ENCODE data around the gene STX3. TPM values are rescaled to one million over a fixed set of nuclear protein-coding genes. Genes with fewer than 3 reads are reported as not detected.

The STX3 gene
- 25.4 and 40.5 TPM in 2 replicates for total RNA-seq (2014; rRNA removed; shearing (Covaris generic))

- peak; percentile 79 for DNase-seq (ENCODE audit: low spot score)
These were observed at the start of gene STX3 for GRCh38 chr11:59754859-59755700. Gene STX3 (plus strand): TSS chr11:59755376. CDS start chr11:59755606, 230 bp downstream.

GRCh38 chr11:59706518-59707285 is 48.5 kb upstream of the STX3 start:
- DNase-seq (ENCODE audit: low spot score) = peak; percentile 87

- no peak for DNase-seq (ENCODE audit: low spot score)
These were observed 47.8 kb upstream of the STX3 start for GRCh38 chr11:59707371-59707770.

GRCh38 chr11:59708537-59708936 is 46.6 kb upstream of the STX3 start:
- no peak for DNase-seq (ENCODE audit: low spot score)

- DNase-seq (ENCODE audit: low spot score) = no peak
These were observed 44.9 kb upstream of the STX3 start for GRCh38 chr11:59710136-59710847.

- DNase-seq (ENCODE audit: low spot score) = no peak
These were observed 41.4 kb upstream of the STX3 start, which contains the start of gene OR10V1 for GRCh38 chr11:59713745-59714144. Gene OR10V1 (minus strand): TSS chr11:59713845. CDS start chr11:59713845, 0 bp downstream.

GRCh38 chr11:59716051-59716450 is 39.1 kb upstream of the STX3 start:
- DNase-seq (ENCODE audit: low spot score) = no peak

GRCh38 chr11:59719556-59719955 is 35.6 kb upstream of the STX3 start:
- no peak for DNase-seq (ENCODE audit: low spot score)

- no peak for DNase-seq (ENCODE audit: low spot score)
These were observed 31.1 kb upstream of the STX3 start for GRCh38 chr11:59724066-59724465.

GRCh38 chr11:59727426-59727825 is 27.8 kb upstream of the STX3 start:
- DNase-seq (ENCODE audit: low spot score) = no peak

GRCh38 chr11:59728154-59728553 is 27.0 kb upstream of the STX3 start:
- no peak for DNase-seq (ENCODE audit: low spot score)

GRCh38 chr11:59728913-59729312 is 26.3 kb upstream of the STX3 start:
- DNase-seq (ENCODE audit: low spot score) = no peak

- no peak for DNase-seq (ENCODE audit: low spot score)
These were observed 25.3 kb upstream of the STX3 start for GRCh38 chr11:59729834-59730233.

- no peak for DNase-seq (ENCODE audit: low spot score)
These were observed 24.1 kb upstream of the STX3 start for GRCh38 chr11:59730896-59731565.

GRCh38 chr11:59746111-59746510 is 9.1 kb upstream of the STX3 start:
- no peak for DNase-seq (ENCODE audit: low spot score)

GRCh38 chr11:59753650-59754493 is 1.3 kb upstream of the STX3 start:
- peak; percentile 75 for DNase-seq (ENCODE audit: low spot score)

GRCh38 chr11:59754494-59754858 is 700 bp upstream of the STX3 start:
- DNase-seq (ENCODE audit: low spot score) = no peak

GRCh38 chr11:59755701-59756557 is 753 bp downstream of the STX3 start:
- peak; percentile 61 for DNase-seq (ENCODE audit: low spot score)

- DNase-seq (ENCODE audit: low spot score) = no peak
These were observed 1.3 kb downstream of the STX3 start for GRCh38 chr11:59756558-59756840.

GRCh38 chr11:59756845-59757244 is 1.7 kb downstream of the STX3 start:
- DNase-seq (ENCODE audit: low spot score) = peak; percentile 32

Measured in H4 (cell line).